GM11168 (cell line): Measurements from ENCODE around the gene NOS1.

Source experiments
- in situ Hi-C: fragments of 300-500 bp; cut with MboI; formaldehyde crosslinking; loops from one replicate; pipeline ENCODE4 v1.12.0; 2022; ENCODE audit warnings: low sequenced_read_pairs; ENCODE audit not compliant: unreplicated experiment

NOS1 gene

DNA sequence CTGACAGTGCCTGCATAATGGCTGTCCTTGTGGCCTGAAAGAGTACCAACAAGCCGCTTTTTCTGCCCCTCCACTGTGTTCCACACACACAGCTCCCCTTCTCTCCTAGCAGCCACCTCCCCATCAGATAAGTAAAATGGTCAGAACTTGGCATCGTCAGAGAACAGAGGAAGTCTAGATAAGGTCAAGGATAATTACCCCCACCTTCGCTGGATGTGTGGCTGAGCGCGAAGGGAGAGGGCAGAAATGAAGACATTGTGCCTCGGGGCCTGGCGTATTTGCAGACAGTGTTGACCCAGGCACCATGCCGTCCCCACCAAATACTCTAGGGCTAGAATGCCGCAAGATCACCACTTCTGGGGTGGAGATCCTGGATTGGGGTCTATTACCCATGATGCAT, 201.8 kb downstream of the NOS1 start:
- in situ Hi-C loops = no loop called here

DNA sequence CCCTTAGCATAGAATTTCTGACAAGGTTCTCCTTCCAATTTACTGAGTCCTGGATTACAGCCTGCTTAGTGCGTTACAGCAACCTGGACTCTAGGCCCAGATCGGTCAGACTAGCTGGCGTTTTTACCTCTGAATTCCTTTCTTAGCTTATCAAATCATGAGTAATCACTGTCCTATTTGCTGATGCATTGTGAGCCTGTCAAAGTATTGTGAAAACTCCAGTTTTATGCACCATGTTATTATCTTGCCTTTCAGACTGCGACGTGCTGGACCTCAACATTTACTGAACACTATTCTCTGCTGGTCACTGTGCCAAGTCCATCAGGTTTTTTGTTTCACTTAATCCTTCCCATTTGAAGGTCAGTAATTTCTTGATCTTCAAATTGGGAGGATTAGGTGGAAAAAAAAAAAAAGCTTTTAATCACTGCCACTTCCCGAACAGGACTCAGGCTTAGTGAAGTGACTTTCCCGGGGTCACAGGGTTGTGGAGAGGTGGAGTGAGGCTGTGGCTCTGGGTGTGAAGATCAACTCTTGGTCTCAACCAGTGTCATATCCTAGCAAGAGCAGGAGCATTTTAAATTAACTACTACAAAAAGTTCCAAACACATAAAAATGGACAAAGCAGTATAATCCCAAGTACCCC, 202.4 kb downstream of the NOS1 start:
- in situ Hi-C loops = no loop called here
